Uterus (tissue), 4 donors: ENCODE results near the gene NOP53. TPM values are rescaled to one million over a fixed set of nuclear protein-coding genes. Genes with fewer than 3 reads are reported as not detected.
"Not testable (repeated sequence)": the region's sequence is repeated elsewhere in the genome, so short reads cannot be mapped to it uniquely, and the experiment has no call there.

ENCODE experiments used
- DNase-seq, 2 donors: peaks; one replicate each; pipeline ENCODE4 v3.0.0-alpha.2; 2019 to 2020
- H3K27ac ChIP-seq, 2 donors: fragments of 200-600 bp; sonication (generic); 1 replicate in 1 of 2; 2 replicates in 1 of 2; pipeline ENCODE4 v1.5.1; 2016 to 2018
- H3K27me3 ChIP-seq, 2 donors: fragments of 200-600 bp; sonication (generic); one replicate each; pipeline ENCODE4 v1.5.1; 2018 to 2019; ENCODE audit warnings: control low read depth in 1 of 2
- H3K36me3 ChIP-seq, 2 donors: fragments of 200-600 bp; sonication (generic); one replicate each; pipeline ENCODE4 v1.5.1; 2019; ENCODE audit warnings: control low read depth in 1 of 2
- H3K4me1 ChIP-seq, 2 donors: fragments of 200-600 bp; sonication (generic); one replicate each; pipeline ENCODE4 v1.5.1; 2018 to 2019; ENCODE audit warnings: control low read depth in 1 of 2
- H3K4me3 ChIP-seq, 2 donors: fragments of 200-600 bp; sonication (generic); 1 replicate in 1 of 2; 2 replicates in 1 of 2; pipeline ENCODE4 v1.5.1; 2018 to 2019; ENCODE audit warnings: mild to moderate bottlenecking in 1 of 2
- H3K9me3 ChIP-seq, 2 donors: fragments of 200-600 bp; sonication (generic); one replicate each; pipeline ENCODE4 v1.5.1; 2019; ENCODE audit warnings: control low read depth in 1 of 2
- POLR2A ChIP-seq, 2 donors: fragments of 450-650 bp; IDR thresholded peaks; one replicate each; pipeline ENCODE4 v1.6.1; 2016; ENCODE audit warnings: antibody characterized with exemption in 2 of 2, mild to moderate bottlenecking in 1 of 2, moderate library complexity in 1 of 2
- intact Hi-C: fragments of 100-400 bp; cut with DNase I; formaldehyde crosslinking; loops from one replicate; pipeline ENCODE4 v1.15.1; 2023; ENCODE audit warnings: low total_unique reads
- total RNA-seq, 4 donors: library from RNA; depleted of rRNA in 3 of 4; stranded (reverse); fragments of >200 nt in 3 of 4; gene quantifications; one replicate each; pipeline versions ENCODE4 v1.1.0 to v1.2.4, GENCODE V29; 2014 to 2023
- TF ChIP-seq, protein P1 (sequence below), 4 experiments: fragments of 200-600 bp in 2 of 4; fragments of 450-650 bp in 2 of 4; sonication (generic) in 2 of 4; IDR thresholded peaks; one replicate each; pipeline ENCODE4 v1.5.1; 2016 to 2019; ENCODE audit warnings: antibody characterized with exemption in 4 of 4, mild to moderate bottlenecking in 2 of 4, moderate library complexity in 1 of 4
- donor health status: DM: yes; HTN: yes; CAD: no.

Gene NOP53
- total RNA-seq, 4 donors from 2014 or later = 116 to 555 (median 444) TPM

DNA sequence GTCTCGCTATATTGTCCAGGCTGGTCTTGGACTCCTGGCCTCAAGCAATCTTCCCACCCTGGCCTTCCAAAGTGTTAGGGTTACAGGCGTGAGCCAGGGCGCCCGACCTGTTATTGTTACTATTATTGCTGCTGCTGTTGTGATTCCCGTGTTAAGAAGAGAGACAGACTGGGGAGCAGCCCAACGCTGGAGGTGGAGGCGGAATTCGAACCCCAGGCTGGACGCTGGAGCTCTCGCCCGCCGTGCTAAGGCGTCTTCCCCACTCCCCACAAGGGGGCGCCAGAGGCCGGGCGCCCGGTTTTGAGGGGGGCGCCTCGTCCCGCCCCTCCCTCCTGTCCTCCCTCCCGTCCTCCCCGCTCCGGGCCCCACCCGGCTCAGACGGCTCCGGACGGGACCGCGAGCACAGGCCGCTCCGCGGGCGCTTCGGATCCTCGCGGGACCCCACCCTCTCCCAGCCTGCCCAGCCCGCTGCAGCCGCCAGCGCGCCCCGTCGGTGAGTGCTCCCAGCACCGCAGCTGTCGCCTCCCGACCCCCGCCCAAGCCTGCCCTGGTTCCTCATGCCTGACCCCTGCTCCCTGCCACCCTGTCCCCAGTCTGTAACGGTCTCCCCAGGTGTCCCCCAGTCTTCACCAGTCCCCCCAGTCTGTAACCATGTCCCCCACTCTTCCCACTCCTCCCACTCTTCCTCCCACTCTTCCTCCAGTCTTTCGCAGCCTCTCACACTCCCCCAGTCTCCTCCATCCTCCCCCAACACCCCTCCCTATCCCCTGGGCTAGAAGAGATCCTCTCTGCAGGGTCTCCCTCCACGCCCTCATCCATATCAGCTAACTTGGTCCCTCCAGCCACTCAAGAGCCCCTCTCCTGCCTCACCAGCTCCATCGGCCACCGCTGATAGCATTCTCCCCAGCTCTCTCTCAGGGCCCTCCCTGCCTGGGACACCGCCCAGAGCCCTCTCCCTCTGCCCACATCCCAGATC, 32.0 kb upstream of the NOP53 start, which contains the start of gene EHD2:
Gene EHD2 (plus strand): TSS at position 377 of the 976 bp plus-strand sequence. CDS start 3,191 bp downstream, outside the sequence.
- Histone ChIP-seq H3K4me3 (peak within 1 kb of the TSS; percentile 87 to 97), H3K27me3 (no peaks in the 10 kb centered on the region), H3K9me3 (no peaks in the 10 kb centered on the region), H3K27ac (peak within 1 kb of the TSS; percentile 98 to 99), H3K4me1 (peaks cover 0 to 21% of the 10 kb centered on the region in 2 donors), H3K36me3 (no peaks in the 10 kb centered on the region)
- TF ChIP-seq POLR2A (IDR thresholded peaks at IDR 0.05) = peak; percentile 75 to 85
- TF ChIP-seq, protein P1, sequence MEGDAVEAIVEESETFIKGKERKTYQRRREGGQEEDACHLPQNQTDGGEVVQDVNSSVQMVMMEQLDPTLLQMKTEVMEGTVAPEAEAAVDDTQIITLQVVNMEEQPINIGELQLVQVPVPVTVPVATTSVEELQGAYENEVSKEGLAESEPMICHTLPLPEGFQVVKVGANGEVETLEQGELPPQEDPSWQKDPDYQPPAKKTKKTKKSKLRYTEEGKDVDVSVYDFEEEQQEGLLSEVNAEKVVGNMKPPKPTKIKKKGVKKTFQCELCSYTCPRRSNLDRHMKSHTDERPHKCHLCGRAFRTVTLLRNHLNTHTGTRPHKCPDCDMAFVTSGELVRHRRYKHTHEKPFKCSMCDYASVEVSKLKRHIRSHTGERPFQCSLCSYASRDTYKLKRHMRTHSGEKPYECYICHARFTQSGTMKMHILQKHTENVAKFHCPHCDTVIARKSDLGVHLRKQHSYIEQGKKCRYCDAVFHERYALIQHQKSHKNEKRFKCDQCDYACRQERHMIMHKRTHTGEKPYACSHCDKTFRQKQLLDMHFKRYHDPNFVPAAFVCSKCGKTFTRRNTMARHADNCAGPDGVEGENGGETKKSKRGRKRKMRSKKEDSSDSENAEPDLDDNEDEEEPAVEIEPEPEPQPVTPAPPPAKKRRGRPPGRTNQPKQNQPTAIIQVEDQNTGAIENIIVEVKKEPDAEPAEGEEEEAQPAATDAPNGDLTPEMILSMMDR (IDR thresholded peaks at IDR 0.05) = peak; percentile 96 to 100 (median 99)
- DNase-seq = peak; percentile 81 to 87
- intact Hi-C loops = loop anchor here (2.0 to 10.0 kb wide), 2 partner anchors 29 to 71 kb away; no protein-coding TSS in a partner anchor

DNA sequence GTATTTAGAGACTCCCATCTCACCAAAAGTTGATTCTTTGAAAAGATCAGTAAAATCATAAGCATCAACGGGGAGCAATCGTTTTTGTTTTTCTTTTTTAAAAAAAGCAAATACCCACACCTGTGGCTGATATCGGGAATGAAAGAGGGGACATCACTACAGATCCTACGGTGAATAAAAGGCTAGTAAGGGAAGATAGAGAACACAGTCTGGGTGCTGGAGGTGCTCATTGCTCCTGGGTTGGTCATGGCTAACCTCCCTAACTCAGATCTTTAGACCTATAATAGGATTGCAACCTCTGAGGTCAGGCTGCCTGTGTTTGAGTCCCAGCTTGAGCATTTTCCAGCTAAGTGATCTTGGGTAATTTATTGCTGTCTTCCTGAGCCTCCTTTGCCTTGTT, 31.0 kb upstream of the NOP53 start:
- intact Hi-C loops = loop anchor here (10.0 kb wide), 1 partner anchor 70 kb away; no protein-coding TSS in a partner anchor
- Histone ChIP-seq H3K27ac (peak overlapping the region; percentile 98 to 99), H3K9me3 (no peaks in the 10 kb centered on the region), H3K4me1 (peaks cover 0 to 23% of the 10 kb centered on the region in 2 donors), H3K4me3 (peak overlapping the region; percentile 87 to 97), H3K27me3 (no peaks in the 10 kb centered on the region), H3K36me3 (no peaks in the 10 kb centered on the region)
- no peak for DNase-seq
- no peak for TF ChIP-seq POLR2A (IDR thresholded peaks at IDR 0.05)
- TF ChIP-seq, protein P1 (IDR thresholded peaks at IDR 0.05) = no peak

DNA sequence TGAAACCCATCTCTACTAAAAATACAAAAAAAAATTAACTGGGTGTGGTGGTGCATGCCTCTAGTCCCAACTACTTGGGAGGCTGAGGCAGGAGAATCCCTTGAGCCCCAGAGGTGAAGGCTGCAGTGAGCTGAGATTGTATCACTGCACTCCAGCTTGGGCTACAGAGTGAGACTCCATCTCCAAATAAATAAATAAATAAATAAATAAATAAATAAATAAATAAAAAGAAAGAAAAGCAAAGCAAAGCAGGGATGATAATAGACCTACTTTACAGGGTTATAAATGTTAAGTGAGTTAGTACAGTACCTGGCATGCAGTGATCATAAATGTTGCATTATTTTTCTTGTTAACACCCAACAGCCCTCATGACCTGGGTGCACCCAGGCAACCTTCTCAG, 30.5 kb upstream of the NOP53 start:
- intact Hi-C loops = loop anchor here (10.0 kb wide), 1 partner anchor 70 kb away; no protein-coding TSS in a partner anchor
- H3K36me3 ChIP-seq, H3K27me3 ChIP-seq, DNase-seq, H3K9me3 ChIP-seq, H3K4me3 ChIP-seq: not testable (repeated sequence)
- Histone ChIP-seq H3K27ac (peak overlapping the region; percentile 98 to 99), H3K4me1 (peaks cover 0 to 23% of the 10 kb centered on the region in 2 donors)

DNA sequence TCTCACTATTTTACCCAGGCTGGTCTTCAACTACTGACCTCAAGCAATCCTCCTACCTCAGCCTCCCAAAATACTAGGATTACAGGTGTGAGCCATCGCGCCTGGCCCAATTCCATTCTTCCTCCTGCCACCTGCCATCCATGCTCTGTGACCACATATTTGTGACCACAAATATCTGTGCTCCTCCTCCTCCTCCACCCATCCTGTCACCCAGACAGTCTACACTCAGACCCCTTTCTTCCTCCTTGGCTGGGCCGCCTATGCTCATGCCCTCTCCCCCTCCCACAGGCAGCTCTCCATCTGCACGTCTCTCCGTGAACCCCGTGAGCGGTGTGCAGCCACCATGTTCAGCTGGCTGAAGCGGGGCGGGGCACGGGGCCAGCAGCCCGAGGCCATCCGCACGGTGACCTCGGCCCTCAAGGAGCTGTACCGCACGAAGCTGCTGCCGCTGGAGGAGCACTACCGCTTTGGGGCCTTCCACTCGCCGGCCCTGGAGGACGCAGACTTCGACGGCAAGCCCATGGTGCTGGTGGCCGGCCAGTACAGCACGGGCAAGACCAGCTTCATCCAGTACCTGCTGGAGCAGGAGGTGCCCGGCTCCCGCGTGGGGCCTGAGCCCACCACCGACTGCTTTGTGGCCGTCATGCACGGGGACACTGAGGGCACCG, 28.9 kb upstream of the NOP53 start:
- H3K27me3 ChIP-seq = no peaks in the 10 kb centered on the region
- no peaks in the 10 kb centered on the region for H3K36me3 ChIP-seq
- H3K4me3 ChIP-seq = no peak overlapping the region
- H3K4me1 ChIP-seq = peaks cover 0 to 23% of the 10 kb centered on the region in 2 donors
- intact Hi-C loops = loop anchor here (10.0 kb wide), 1 partner anchor 68 kb away; no protein-coding TSS in a partner anchor
- peak overlapping the region; percentile 94 to 96 for H3K27ac ChIP-seq
- no peak for DNase-seq
- TF ChIP-seq POLR2A (IDR thresholded peaks at IDR 0.05) = no peak
- TF ChIP-seq, protein P1 (IDR thresholded peaks at IDR 0.05) = no peak
- H3K9me3 ChIP-seq = no peaks in the 10 kb centered on the region

DNA sequence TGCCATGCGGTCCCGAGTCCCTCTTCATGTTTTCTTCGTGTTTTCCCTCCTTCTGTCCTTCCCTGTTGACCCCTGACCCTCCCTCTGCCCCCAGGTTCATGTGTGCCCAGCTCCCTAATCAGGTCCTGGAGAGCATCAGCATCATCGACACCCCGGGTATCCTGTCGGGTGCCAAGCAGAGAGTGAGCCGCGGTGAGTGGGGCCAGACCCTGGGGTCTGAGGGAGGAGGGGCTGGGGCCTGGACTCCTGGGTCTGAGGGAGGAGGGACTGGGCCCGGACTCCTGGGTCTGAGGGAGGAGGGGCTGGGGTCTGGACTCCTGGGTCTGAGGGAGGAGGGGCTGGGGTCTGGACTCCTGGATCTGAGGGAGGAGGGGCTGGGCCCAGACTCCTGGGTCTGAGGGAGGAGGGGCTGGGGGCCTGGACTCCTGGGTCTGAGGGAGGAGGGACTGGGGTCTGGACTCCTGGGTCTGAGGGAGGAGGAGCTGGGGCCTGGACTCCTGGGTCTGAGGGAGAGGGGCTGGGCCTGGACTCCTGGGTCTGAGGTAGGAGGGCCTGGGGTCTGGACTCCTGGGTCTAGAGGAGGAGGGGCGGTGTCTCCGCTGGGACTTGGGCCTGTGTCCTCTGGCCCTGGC, 26.8 kb upstream of the NOP53 start:
- intact Hi-C loops = loop anchor here (10.0 kb wide), 1 partner anchor 66 kb away; no protein-coding TSS in a partner anchor
- not testable (repeated sequence) for H3K9me3 ChIP-seq, H3K27me3 ChIP-seq, DNase-seq, H3K36me3 ChIP-seq
- peak overlapping the region; percentile 11 to 35 for H3K4me3 ChIP-seq
- peak overlapping the region; percentile 94 to 96 for H3K27ac ChIP-seq
- H3K4me1 ChIP-seq = peaks cover 0 to 23% of the 10 kb centered on the region in 2 donors
